Testis (tissue), 3 donors: ENCODE results near the gene COL6A2. TPM values are rescaled to one million over a fixed set of nuclear protein-coding genes. Genes with fewer than 3 reads are reported as not detected.

ENCODE experiments used
- DNase-seq: peaks from one replicate; pipeline ENCODE4 v3.0.0-alpha.2; 2019
- H3K27ac ChIP-seq, 2 donors: fragments of 200-600 bp; sonication (generic); one replicate each; pipeline ENCODE4 v1.5.1; 2019
- H3K27me3 ChIP-seq: fragments of 200-600 bp; sonication (generic); one replicate; pipeline ENCODE4 v1.5.1; 2019
- H3K36me3 ChIP-seq: fragments of 200-600 bp; sonication (generic); one replicate; pipeline ENCODE4 v1.5.1; 2017; ENCODE audit warnings: low read depth; ENCODE audit errors: missing control alignments
- H3K4me1 ChIP-seq: fragments of 200-600 bp; sonication (generic); one replicate; pipeline ENCODE4 v1.5.1; 2019
- H3K4me3 ChIP-seq, 2 donors: fragments of 200-600 bp; sonication (generic); one replicate each; pipeline ENCODE4 v1.5.1; 2017 to 2019
- H3K9me3 ChIP-seq: fragments of 200-600 bp; sonication (generic); one replicate; pipeline ENCODE4 v1.5.1; 2017
- CTCF ChIP-seq, 3 experiments: fragments of 450-650 bp in 2 of 3; fragments of 200-600 bp in 1 of 3; sonication (generic) in 1 of 3; IDR thresholded peaks; one replicate each; pipeline ENCODE4 v1.5.1; 2016 to 2019; ENCODE audit warnings: antibody characterized with exemption in 3 of 3, mild to moderate bottlenecking in 2 of 3, moderate library complexity in 1 of 3
- POLR2A ChIP-seq: fragments of 450-650 bp; IDR thresholded peaks from one replicate; pipeline ENCODE4 v1.6.1; 2017; ENCODE audit warnings: antibody characterized with exemption, mild to moderate bottlenecking, moderate library complexity
- WGBS, 2 donors: methylation state at CpG; one replicate each; pipeline ENCODE4 v1.1.5; 2018; 5-methylcytosine and 5-hydroxymethylcytosine counted together
- intact Hi-C: fragments of 100-400 bp; cut with DNase I; formaldehyde crosslinking; loops from one replicate; pipeline ENCODE4 v1.15.1; 2023; ENCODE audit warnings: low total_unique reads
- polyA plus RNA-seq: library from polyadenylated mRNA; stranded (reverse); fragments of 350-450 nt; fragmentation: Illumina TruSeq; extraction: RNeasy Lipid Tissue Mini Kit (QIAGEN cat#74804); gene quantifications from one replicate; pipeline ENCODE4 v1.2.3, GENCODE V29; 2014; ENCODE audit warnings: low read depth, low replicate concordance; ENCODE audit not compliant: insufficient read depth
- total RNA-seq, 2 donors: library from RNA; depleted of rRNA; stranded (reverse); fragments of >200 nt; gene quantifications; one replicate each; pipeline ENCODE4 v1.2.3, GENCODE V29; 2016

Gene COL6A2
- total and polyA plus RNA-seq, 3 donors from 2014 or later, result 192 to 362 (median 236) TPM

- Histone ChIP-seq H3K27me3 (no peaks in the 10 kb centered on the region), H3K9me3 (no peaks in the 10 kb centered on the region), H3K27ac (no peak overlapping the region), H3K36me3 (no peaks in the 10 kb centered on the region), H3K4me3 (peak overlapping the region; percentile 12 to 48), H3K4me1 (peaks cover 2% of the 10 kb centered on the region)
- 55 to 70% methylated on average over 20 to 65 of the region's 72 CpGs for WGBS, 2 donors
- DNase-seq, result peak; percentile 25
- intact Hi-C loops, result no loop called here
- no peak for TF ChIP-seq CTCF (IDR thresholded peaks at IDR 0.05)
- TF ChIP-seq POLR2A, result no peak
Observed at GRCh38 chr21:46160907-46161632, 63.2 kb downstream of the COL6A2 start.

- DNase-seq, result peak; percentile 12
- intact Hi-C loops, result no loop called here
- Histone ChIP-seq H3K27ac (no peak overlapping the region), H3K27me3 (no peaks in the 10 kb centered on the region), H3K36me3 (no peaks in the 10 kb centered on the region), H3K4me3 (peak overlapping the region; percentile 12 to 48), H3K9me3 (no peaks in the 10 kb centered on the region), H3K4me1 (no peaks in the 10 kb centered on the region)
- TF ChIP-seq POLR2A, result no peak
- no peak for TF ChIP-seq CTCF (IDR thresholded peaks at IDR 0.05)
- 46 to 68% methylated on average over 57 to 70 of the region's 72 CpGs for WGBS, 2 donors
Observed at GRCh38 chr21:46161633-46162592, 64.0 kb downstream of the COL6A2 start.

DNA sequence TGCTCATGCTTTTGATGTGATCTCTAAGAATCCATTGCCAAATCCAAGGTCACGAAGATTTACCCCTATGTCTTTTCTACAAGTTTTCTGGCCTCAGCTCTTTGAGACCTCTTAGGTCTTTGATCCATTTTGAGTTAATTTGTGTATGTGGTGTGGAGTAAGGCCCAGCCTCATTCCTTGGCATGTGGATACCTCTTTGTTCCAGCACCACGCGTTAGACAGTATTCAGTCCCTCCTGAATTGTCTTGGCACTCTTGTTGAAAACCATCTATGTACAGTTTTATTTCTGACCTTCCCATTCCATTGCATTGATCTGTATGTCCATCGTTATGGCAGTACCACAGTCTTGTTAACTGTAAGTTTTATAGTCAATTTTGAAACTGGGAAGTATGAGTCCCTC is 65.5 kb downstream of the COL6A2 start:
- peak; percentile 13 for DNase-seq
- intact Hi-C loops, result no loop called here
- no peaks in the 10 kb centered on the region for H3K36me3 ChIP-seq
- no peak overlapping the region for H3K27ac ChIP-seq
- WGBS, 2 donors, result 59 to 60% methylated on average over 4 of the region's 4 CpGs
- TF ChIP-seq POLR2A (no peak), CTCF (IDR thresholded peaks at IDR 0.05) (no peak)
- no peaks in the 10 kb centered on the region for H3K4me1 ChIP-seq
- H3K27me3 ChIP-seq, result no peaks in the 10 kb centered on the region
- no peaks in the 10 kb centered on the region for H3K9me3 ChIP-seq
- no peak overlapping the region for H3K4me3 ChIP-seq

GRCh38 chr21:46165098-46165497 is 67.2 kb downstream of the COL6A2 start:
- no peak overlapping the region for H3K4me3 ChIP-seq
- no peak for TF ChIP-seq POLR2A
- TF ChIP-seq CTCF (IDR thresholded peaks at IDR 0.05), result no peak
- H3K27ac ChIP-seq, result no peak overlapping the region
- intact Hi-C loops, result no loop called here
- H3K27me3 ChIP-seq, result no peaks in the 10 kb centered on the region
- no peaks in the 10 kb centered on the region for H3K36me3 ChIP-seq
- H3K4me1 ChIP-seq, result no peaks in the 10 kb centered on the region
- no peaks in the 10 kb centered on the region for H3K9me3 ChIP-seq
- no peak for DNase-seq
